NK-92 treated with Interleukin-12 subunit alpha and Interleukin-12 subunit beta, amount 100 ng/mL, for 24 hours (cell line): ENCODE results near the gene ATG4B.

Experiments
- DNase-seq: peaks from one replicate; lab custom pipeline; 2025; lab: John Stamatoyannopoulos, UW

The ATG4B gene

GRCh38 chr2:241666627-241667400, 29.3 kb downstream of the ATG4B start:
- no peak for DNase-seq

- no peak for DNase-seq
Measured at GRCh38 chr2:241668354-241668753, 30.9 kb downstream of the ATG4B start.

GRCh38 chr2:241668839-241669238, 31.3 kb downstream of the ATG4B start:
- DNase-seq: no peak

DNA sequence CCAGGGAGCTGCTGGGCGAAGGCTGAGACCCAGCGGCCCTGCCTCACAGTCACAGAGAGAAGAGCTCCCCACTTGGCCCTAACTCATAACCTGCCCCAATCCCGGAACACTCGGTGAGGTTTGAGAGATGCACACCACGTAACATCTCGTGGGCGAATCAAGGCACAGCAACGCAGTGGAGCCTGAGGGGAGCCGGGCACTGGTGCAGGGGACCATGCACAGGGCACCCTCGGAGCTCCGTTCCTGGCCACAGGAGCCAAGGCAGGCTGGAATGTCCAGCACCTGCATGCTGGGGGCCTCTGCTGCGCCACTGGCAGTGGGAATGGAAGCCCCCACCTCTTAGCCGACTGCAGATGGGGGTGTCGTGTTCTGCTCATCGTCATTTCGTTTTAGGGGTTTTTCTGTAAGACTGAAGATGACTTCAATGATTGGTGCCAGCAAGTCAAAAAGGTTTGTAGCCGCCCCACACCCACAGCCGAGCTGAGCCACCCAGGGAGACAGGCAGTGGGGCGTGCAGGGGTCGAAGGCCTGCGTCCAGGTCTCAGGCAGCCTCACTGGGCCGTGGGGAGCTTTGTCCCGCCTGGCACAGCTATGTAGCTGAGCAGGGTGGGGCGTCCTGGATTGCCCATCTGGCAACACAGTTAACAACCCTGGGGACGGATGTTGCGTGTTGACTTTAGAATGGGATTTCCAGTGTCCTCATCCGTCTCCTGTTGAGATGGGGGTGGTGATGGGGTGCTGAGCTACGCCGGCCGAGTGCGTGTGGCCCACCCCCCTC, 33.0 kb downstream of the ATG4B start:
- no peak for DNase-seq

- no peak for DNase-seq
Measured at GRCh38 chr2:241671457-241672240, 34.2 kb downstream of the ATG4B start.

DNA sequence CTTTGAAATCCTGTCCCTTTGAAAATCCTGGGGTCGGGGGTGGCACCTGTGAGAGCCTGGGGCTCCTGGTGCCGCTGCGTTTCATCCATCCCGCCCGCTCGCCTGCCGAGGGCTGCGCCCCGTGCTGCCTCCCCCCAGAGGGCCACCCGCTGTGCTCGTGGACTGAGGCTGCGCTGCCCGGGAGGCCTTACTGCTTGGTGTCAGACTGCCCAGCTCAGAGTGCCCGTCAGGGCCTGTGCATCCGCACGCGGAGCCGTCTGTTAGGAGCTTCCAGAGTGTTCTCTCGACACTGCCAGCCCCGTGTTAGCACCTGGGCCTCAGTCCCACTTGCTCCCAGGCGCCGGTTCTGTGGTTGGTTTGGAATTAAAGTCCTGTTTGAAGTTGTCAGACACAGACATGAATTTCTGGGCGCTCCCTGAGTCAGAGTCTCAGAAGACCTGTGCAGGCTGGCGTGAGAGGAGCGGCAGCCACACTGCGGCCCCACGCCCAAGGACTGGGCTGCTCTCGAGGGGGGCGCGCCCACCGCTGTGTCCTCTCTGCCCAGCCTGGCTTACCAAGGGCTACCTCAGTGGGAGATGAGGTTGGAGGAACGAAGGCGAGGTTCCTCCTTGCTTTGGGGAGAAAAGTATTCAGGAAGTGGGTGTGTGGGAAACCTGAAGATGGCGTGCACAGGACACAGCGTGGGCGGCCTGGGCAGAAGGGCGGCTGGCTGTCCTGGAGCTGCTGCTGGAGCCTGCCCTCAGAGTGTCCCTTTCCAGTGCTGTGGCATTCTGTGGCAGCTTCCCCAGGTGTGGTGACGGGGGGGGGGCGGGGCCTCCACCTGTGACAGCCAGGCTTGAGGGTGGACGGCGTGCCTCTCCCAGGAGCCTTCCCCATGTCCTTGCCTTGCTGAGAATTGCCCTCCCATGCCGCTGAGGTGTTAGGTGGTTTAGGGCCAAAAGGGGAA, 35.0 kb downstream of the ATG4B start:
- no peak for DNase-seq

DNA sequence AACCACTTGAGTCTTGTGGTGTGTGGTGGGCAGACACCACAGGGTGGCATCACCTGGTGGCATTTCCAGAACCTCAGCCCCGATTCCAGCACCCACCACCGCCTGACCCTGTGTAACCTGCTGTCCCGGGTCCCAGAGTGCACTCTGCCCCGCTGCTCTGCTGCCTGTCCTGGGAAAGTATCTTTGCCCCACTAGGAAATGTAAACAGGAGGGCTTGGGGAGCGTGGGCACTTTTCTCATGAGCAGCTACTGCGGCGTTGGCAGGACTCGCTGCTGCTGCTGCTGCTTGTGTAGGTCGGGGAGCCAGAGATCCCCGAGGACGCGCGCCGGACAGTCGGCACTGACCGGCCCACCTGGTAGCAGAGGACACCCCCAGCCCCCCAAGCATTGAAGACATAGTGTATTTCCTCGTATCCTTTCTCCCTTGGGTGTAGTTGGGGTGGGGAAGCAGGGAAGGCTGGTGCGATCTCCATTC, 35.7 kb downstream of the ATG4B start:
- DNase-seq: no peak

DNA sequence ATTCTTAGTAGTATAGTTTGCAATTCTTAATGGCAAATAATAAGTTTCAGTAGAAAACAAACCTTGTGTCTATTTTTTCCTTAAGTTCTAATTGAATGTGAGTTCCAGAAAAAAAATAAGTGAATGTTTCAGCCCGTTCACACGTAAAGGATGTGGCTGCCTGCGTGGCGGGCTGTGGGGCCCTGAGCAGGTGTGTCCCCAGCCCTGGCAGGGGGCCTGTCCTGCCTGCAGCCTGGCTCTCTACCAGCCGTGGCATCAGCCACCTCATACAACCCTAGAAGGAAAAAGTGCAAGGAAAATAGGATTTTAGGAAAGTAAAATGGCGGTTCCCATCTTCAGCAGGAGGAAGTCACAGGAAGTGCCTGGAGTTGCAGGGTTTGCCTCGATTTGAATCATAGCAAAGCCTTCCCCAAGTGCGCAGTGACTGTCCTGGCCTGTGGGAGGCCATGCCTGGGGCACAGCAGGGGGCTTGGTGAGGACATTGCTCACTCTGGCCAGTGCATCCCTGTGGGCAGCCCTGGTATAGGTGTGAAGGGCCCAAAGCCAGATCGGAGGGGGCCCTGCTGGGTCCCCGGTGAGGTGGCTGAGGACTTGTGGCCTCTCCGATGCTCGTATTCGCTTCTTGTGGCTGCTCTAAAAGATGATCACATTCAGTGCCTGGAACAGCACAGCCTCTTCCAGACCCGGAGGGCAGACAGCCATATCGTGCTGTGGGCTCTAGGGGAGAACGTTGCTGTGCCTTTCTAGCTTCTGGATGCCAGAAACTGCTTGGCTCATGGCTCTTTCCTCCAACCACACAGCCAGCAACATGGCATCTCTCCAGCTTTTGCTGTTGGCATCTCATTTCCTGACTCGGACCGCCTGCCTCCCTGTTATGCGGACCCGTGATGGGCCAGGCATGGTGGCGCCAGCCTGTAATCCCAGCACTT, 36.6 kb downstream of the ATG4B start:
- DNase-seq: no peak

DNA sequence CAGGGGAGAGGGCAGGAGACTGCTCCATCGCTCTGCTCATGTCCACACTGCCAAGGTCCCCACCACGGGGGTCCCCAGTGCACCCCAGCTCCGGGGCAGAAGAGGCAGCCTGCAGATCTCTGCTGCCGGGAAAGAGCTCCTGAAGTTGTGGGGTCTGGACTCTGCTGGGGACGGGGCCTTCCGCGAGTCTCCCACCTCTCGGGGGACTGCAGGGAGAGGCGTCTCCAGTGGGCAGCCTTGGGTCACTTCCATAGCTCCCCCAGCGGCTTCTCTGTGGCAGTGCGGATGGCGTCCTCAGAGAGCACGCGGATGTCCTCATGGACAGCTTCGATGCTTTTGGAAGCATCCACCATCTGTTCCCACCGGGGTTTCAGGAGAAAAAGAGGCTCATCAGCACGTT, 38.4 kb downstream of the ATG4B start:
- DNase-seq: no peak

- DNase-seq: no peak
Measured at GRCh38 chr2:241676665-241677064, 39.2 kb downstream of the ATG4B start.

- no peak for DNase-seq
Measured at GRCh38 chr2:241677392-241677791, 39.9 kb downstream of the ATG4B start.

GRCh38 chr2:241678307-241678706, 40.8 kb downstream of the ATG4B start:
- DNase-seq: no peak

DNA sequence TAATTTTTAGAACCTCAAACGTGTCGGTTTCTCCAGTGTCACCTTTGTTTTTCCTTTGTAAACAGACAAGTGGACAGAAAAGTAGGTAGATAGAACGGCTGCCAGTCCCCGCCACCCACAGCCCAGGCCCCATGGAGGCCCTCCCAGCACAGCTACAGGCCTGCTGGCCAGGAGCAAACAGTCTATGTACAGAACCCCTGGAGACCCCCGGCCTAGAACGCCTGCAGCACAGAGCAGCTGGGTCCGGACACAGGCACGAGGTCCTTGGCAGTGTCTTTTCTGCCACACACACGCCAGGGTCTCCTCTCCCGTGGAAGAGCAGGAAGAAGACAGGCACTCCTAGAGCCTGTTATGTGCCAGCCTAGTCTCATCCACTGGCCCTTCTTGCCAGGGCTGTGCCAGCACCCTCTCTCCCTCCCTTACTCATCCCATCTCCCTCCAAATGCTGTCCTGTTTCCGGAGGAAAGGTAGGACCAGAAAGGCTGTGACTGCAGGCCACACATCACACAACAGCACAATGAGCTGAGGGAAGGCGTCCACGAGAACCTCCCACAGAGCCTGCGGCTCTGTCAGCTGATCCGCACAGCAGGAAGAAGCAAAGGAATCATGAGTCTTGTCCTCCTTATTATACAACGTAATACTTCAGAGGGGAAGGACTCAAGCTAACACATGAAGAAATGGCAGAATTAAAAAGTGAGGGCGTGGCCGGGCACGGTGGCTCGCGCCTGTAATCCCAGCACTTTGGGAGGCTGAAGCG, 41.5 kb downstream of the ATG4B start:
- no peak for DNase-seq

DNA sequence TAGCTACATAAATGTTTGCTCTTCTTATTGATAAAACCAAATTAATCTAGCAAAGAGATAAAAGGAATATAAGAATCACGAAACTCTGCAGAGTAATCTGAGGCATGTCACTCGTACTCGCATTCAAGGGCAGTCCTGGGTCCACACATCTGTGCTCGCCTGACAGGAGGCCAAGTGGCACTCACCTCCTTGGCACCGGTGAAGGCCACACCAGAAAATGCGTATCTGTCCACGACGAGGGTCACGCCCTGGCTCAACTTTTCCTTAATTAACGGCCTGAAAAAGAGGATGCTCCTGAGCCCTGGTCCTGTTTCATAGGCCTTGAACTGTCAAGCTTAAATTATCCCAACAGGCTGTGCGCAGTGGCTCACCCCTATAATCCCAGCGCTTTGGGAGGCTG, 42.6 kb downstream of the ATG4B start:
- DNase-seq: no peak

DNA sequence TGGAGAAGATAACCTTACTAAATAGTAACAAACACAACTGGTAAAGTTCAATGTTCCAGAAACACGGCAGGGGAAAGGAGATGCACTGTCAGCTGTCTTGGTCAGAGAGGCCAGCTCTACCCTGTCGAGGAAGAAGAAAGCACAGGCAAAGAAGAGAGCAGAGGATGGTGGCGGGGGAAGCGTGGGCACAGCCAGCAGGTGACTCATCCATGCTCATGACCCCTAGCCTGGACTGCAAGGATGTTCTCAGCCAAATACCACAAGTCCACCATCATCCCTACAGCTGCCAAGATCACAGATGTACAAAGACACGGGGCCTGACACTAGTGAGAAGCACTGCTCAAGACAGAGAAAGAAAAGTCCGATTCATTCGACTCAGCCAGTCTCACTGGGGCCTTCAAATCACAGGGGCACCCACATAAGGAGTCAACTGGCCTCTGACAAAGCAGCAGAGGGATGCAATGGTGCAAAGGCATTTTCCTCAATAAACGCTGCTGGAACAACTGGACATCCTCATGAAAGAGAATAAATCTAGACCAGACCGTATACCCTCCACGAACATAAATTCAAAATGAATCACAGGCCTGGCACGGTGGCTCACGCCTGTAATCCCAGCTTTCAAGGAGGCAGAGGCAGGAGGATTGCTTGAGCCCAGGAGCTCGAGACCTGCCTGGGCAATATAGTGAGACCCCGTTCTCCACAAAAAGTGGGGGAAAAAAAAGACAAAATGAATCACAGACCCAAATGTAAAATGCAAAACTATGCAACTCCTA, 43.5 kb downstream of the ATG4B start:
- no peak for DNase-seq

DNA sequence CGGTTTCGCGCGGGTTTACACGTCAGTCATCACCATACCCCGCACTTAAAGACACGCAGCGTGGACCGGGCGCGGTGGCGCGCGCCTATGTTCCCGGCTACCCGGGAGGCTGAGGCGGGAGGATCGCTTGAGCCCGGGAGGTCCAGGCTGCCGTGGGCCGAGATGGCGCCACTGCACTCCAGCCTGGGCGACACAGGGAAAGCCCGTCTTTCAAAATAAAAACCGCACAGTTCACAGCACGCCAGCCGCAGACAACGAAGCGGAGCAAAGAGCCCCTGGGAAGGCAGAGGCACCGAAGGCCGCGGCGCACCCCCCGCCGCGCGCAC, 48.8 kb downstream of the ATG4B start:
- DNase-seq: no peak

DNA sequence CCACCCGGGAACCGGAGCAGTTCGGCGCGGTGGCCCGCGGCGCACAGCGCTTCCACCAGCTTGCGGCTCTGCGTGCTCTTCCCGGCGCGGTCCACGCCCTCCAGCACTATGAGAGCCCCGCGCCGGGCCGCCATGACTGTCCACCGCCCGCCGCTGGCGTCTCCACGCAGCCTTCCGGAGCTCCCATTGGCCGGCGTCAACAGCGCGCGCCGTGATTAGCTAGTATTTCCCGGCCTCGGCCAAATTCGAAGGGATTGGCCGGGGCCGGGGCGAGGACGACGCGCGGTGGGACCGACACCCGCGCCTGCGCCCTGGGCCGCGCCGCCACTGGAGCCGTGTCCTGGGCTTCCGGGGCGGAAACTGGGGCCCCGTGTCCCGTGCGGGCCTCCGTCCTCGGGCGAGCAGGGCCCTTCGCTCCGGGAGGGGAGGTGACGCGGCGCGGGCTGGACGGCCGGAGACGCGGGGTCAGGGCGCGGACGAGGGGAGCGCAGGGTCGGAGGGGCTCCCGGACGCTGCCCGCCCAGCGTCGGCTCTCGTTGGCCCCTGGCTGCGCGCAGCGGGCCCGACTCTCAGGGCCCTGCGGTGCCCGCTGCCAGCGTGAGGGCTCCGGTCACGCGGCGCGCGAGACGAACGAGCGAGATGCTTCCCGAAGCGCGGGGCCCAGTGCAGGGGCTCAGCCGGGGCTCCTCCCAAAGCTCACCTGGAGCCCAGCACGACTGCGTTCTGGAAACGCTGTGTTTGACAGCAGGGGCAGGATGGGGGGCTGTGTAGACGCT, 49.3 kb downstream of the ATG4B start, which contains the start of gene DTYMK:
Gene DTYMK, minus strand, starts transcription at position 166 of the 776 bp plus-strand sequence. Its CDS starts 32 bp downstream, at position 134.
- peak; percentile 94 for DNase-seq

GRCh38 chr2:241689306-241689705, 51.8 kb downstream of the ATG4B start:
- no peak for DNase-seq
